Activated gamma-delta T cell (primary cell): ENCODE data around the gene PHF3.
A peak's percentile ranks its signal among the peaks of the same experiment; 100 is the strongest.

Experiments used
- DNase-seq: peaks from one replicate; lab custom pipeline; 2025; lab: John Stamatoyannopoulos, UW
- total RNA-seq, 2 donors: gene quantifications; one replicate each; lab custom pipeline; 2026; lab: John Stamatoyannopoulos, UW

The PHF3 gene
- total RNA-seq = 443 to 550 reads per million in 2 donors

DNA sequence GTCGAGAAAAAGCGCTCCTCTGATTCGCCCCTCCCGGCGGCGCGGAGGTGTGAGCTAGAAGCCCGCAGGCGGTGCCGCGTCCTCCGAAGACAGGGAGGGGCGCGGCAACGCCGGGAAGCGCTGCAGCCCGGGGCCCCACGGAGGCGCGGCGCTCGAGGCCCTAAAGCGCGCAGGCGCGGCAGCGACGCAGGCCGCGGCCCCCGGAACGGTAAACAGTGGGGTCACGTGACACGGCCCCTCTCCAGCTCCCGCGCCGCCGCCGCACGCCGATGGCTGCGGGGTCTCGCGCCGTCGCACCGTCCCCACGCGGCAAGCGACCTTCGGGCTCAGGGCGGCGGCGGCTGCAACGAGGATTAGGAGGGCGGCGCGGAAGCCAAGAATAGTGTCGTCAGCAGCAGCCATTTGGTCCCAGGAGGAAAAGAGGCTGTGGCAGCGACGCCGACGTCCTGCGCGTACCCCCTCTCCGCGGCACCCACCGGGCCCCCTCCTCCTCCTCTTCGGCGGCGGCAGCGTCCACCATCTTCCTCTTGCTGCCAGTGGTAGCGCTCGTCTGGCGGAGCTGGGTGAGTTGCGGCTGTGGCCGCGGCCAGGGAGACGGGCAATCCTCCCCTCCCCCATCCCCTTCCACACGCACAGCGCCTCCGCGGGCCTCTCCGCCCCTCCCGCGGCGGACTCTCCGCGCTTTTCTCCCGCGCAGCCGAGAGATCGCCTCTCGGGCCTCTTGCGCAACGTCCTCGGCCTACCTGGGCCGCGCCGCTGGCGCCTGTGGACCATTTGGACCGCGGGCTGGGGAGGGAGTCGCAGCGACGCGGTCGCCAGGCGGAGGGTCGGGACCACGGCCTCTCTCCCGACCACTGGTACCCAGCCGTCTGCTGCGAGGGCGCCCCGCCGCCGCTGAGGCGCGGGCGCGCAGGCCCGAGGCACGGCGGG, at the start of gene PHF3:
PHF3 (plus strand) TSS at position 215 of the 930 bp plus-strand sequence. CDS start 10,750 bp downstream, outside the sequence.
- DNase-seq = peak; percentile 85

DNA sequence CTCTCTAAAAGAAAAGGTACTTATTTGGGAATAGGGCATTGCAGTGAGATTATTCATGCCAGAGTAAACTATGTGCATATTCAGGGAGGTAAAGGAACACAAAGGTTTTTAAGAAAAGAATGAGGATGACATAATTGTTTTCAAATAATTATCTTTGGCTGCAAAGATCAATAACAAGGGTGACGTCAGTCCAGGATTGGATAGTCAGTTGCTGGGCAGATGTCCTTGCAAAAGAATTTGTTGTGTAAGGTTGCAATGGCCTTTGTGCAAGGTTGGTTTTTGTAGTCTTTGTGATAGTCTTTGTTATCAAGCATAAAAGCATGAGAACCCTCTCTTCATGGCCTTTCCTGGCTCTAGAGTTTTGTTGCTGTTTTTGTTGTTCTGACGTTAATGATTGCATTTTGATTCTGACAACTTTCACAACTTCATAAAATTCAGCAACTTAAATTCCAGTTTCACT, 45.6 kb upstream of the PHF3 start:
- no peak for DNase-seq

DNA sequence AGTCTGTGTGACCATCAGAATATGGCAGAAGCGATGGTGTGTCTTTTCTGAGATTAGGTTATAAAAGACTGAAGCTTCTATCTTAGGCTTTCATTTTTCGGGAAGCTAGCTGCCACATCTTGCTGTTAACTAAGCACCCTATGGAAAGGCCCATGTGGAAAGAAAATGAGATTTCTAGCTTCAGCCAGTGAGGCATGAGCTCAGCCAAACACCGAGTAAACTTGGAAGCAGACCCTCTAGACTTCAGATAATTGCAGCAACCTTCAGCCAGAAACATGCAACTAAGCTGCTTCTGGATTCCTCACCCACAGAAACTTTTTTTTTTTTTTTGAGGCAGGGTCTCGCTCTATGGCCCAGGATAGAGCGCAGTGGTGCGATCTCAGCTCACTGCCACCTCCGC, 42.7 kb upstream of the PHF3 start:
- DNase-seq = no peak

GRCh38 chr6:63597141-63598048, 38.2 kb upstream of the PHF3 start:
- DNase-seq = no peak

- DNase-seq = no peak
These were observed 37.3 kb upstream of the PHF3 start for GRCh38 chr6:63598049-63599036.

GRCh38 chr6:63599243-63599642, 36.4 kb upstream of the PHF3 start:
- no peak for DNase-seq

GRCh38 chr6:63600136-63600535, 35.5 kb upstream of the PHF3 start:
- no peak for DNase-seq

GRCh38 chr6:63609231-63609630, 26.4 kb upstream of the PHF3 start:
- no peak for DNase-seq

DNA sequence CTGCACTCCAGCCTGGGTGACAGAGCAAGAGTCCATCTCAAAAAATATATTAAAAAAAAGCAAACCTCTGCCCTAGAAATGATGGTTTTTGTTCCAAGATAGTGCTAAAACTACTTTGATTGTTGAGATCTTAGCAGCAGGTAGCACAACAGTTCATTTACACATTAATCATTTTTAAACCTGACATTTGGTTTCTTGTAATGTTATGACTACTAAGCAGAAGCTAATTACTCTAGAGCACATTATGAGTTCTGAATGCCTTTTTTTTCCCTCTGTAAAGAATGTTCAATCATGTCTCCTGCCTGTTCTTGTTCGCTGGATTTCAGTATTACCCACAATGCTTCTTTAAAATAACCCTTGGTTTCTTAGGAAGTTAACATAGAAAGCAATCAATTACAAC, 24.7 kb upstream of the PHF3 start:
- no peak for DNase-seq

DNA sequence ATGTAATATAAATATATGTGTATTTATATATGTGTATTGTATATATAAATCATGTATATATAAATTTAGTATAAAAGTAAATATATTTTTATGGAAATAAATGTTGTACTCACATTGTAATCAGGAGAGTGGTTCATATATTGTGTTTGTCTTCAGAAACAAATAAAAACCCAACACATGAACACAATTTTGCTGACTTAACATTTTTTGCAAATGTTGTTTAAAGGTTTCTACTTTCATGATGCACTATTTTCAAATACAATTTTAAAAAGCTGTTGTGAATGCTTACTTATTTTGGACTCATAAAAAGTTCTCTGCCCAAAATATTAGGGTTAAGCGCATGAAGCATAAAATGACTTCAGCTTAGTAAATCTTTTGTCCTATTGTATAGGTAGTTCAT, 24.0 kb upstream of the PHF3 start:
- DNase-seq = no peak

DNA sequence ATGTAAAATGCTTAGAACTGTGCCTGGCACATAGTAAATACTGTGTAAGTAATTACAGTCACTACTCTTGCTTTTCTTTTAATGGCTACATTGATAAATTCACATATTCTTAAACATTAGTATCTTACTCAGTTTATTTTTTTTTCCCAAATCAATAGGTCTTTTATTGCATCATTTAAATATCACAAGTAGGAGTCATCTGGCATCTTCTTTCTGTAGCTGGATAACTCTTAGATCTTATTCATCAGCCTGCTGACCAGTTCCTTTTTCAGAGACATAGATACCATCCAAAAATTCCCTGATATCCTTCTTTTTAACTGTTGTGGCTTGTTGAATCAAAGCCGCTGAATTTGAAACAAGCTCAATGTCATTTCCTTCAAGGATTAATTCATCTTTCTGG, 20.0 kb upstream of the PHF3 start:
- no peak for DNase-seq

- no peak for DNase-seq
These were observed 11.5 kb upstream of the PHF3 start for GRCh38 chr6:63624091-63624490.

DNA sequence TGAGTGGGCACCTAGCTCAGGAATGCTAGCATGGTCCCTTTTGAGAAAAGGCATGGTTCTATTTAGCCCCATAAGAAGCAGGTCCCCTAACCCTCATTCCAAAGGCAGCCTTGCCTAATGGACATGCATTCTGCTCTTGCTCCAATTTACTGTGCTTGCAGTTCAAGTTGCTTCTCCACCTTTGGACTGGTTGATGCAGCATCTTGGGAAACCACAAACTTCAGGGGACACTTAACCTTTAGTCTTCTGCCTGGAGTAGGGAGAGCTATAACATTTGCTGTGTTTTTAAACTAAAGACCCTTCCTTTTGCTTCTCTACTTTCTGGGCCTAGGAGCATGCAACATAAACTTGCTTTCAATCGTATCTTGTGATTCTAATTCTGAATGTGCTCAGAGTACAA, 5.1 kb upstream of the PHF3 start:
- no peak for DNase-seq

- DNase-seq = no peak
These were observed 972 bp upstream of the PHF3 start for GRCh38 chr6:63634630-63635029.

DNA sequence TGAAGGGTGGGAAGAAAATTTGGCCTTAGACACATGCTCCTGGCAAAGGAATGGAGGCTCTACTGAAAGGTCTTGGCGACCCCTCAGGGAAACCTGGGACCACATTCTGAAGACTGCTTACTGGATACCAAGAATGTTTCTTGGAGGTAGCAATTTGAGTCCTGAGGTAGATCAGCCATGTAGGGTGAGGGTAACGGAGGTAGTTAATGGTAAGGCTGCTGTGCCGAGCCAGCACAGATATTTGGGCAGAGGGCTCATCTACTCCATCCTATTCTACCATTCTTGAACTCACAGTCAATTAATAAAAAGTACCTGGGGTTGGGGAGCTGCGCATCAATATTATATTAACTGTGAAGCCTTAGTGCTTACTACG, 401 bp upstream of the PHF3 start:
- DNase-seq = no peak

DNA sequence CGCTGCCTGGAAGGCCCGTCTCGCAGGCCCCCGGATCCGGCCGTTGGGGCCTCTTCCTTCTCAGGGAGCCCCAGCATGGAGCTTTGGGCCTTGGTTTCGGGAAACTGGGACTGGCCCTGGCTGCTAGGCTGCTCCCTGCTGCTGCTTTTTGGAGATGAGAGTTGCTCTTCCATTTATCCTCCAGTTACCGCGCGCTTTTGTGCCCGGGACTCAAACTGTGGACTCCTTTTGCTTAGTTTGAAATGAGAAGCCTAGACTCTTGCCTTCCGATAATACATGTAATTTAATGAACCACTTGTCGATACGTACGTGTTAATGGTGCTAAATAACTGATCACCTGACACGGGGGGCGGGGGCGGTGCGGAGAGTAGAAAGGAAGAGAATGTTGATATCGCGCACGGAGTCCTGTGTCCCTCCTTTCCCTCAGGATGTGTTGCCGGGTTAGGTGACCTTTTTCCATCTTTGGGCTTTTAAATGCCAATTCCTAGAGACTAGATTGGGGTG, 968 bp downstream of the PHF3 start:
- DNase-seq = peak; percentile 13

DNA sequence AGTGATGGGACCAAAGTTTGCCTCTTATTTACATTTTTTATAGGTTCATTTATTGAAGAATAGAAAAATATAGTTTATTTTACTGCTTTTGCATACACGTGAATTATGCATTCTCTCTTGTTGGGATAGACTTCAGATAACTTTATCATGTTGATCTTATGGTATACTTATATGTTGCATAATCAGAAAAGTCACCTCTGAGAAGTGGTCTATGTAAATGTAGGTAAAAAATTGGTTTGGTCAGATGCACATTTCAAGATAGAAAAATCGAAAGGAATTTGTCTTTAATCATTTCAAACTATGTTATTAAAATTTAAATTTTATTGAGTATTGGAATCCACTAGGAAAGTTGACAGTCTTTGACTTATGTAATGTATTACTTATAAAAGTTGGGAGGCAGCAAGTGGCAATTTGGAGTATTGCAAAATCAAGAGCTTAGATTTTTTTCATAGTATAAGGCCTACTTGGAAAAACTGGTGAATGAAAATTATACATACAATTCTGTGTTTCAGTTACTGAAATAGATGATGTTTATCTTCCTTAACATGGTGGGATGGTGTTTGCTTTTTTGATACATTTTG, 2.4 kb downstream of the PHF3 start:
- no peak for DNase-seq

GRCh38 chr6:63640062-63640461, 4.5 kb downstream of the PHF3 start:
- DNase-seq = no peak

DNA sequence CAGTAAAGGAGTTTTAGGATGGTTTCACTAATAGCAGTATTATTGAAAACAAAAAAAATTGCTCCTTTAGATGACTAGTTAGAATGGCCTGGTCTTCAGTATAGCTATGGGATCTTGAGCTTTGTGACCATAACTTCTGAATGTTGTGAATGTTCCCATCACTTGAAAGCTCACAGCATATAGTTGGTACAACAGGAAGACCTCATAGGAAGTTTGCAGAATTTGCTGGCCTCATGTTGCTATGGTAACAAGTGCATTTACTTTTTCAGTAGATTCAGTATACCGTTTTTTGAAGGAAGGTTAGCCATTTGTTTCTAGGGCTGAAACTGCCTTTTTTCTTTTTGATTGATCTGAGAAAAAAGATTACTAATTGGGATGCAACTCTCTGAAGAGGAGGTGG, 8.3 kb downstream of the PHF3 start:
- no peak for DNase-seq

DNA sequence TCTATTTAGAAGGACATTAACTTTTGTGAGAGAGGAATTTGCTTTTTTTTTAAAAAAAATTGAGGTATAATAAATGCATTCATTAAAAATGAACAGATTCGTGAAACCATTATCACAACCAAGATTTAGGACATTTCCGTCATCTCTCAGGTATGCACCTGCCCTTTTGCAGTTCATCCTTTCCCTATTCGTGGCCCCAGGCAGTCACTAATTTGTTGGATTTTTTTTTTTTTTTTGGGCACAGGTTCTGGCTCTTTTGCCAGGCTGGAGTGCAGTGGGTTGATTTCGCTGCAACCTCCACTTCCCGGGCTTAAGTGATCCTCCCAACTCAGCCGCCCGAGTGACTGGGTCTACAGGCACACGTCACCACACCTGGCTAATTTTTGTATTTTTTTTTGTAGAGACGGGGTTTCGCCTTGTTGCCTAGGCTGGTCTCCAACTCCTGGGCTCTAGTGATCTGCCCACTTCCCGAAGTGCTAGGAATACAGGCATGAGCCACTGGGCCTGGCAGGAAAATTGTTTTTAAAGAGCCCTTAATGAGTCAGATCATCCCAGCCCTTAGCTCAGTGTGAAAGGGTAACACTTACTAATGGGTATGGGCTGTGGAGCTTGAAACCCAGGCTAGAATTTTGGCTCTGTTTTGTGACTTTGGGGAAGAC, 9.2 kb downstream of the PHF3 start:
- DNase-seq = no peak
